Endothelial cell of umbilical vein (primary cell): ENCODE results near the gene KLHL34. TPM values are rescaled to one million over a fixed set of nuclear protein-coding genes. Genes with fewer than 3 reads are reported as not detected.

ENCODE experiments used
- BruUV-seq: library from RNA; stranded (reverse); fragments of 400-500 nt; replicated peaks from 2 replicates; lab custom pipeline; 2021; lab: Mats Ljungman, UMichigan
- CTCF ChIA-PET: fragments of 300-600, 350-600 bp; sonication (Branson Sonifier 250); formaldehyde crosslinking; loops from one replicate; lab custom pipeline; 2021; ENCODE audit warnings: antibody characterized with exemption, inconsistent platforms; lab: Charles Lee
- POLR2A ChIA-PET: fragments of 300-600, 350-600 bp; sonication (Branson Sonifier 250); formaldehyde crosslinking; loops from one replicate; lab custom pipeline; 2021; ENCODE audit warnings: antibody characterized with exemption, inconsistent platforms; lab: Charles Lee
- DNase-seq: peaks from one replicate; pipeline ENCODE4 v3.0.0-alpha.2; 2011; ENCODE audit warnings: low read depth, low spot score
- FAIRE-seq: peaks from 2 replicates; lab custom pipeline; 2011; peaks lifted over from hg19 to GRCh38; lab: Jason Lieb, UNC
- H2AFZ ChIP-seq: 2 replicates; pipeline ENCODE4 v1.6.0; 2012; ENCODE audit warnings: low read depth, low read length, control low read depth, inconsistent platforms
- H3K27ac ChIP-seq: 2 replicates; pipeline ENCODE4 v1.5.1; 2011; ENCODE audit warnings: low read depth, mild to moderate bottlenecking, control low read depth, low read length, moderate library complexity; ENCODE audit not compliant: insufficient read depth
- H3K27me3 ChIP-seq, 2 experiments: 2 replicates each; pipeline versions ENCODE4 v1.6.0 to v1.6.1; 2011; ENCODE audit warnings: low read length in 2 of 2, mixed read lengths in 1 of 2; ENCODE audit not compliant: control insufficient read depth in 2 of 2, insufficient read depth in 2 of 2
- H3K36me3 ChIP-seq, 2 experiments: 2 replicates in 1 of 2; 3 replicates in 1 of 2; pipeline ENCODE4 v1.5.1; 2011; ENCODE audit warnings: low read length in 2 of 2, mild to moderate bottlenecking in 1 of 2, moderate library complexity in 1 of 2; ENCODE audit not compliant: control insufficient read depth in 2 of 2, insufficient read depth in 2 of 2; ENCODE audit errors: extremely low read depth in 1 of 2
- H3K4me1 ChIP-seq: 3 replicates; pipeline ENCODE4 v1.5.1; 2011; ENCODE audit warnings: mild to moderate bottlenecking, low read length; ENCODE audit not compliant: control insufficient read depth, insufficient read depth; ENCODE audit errors: extremely low read depth
- H3K4me2 ChIP-seq: 2 replicates; pipeline ENCODE4 v1.6.1; 2011; ENCODE audit warnings: low read length, control low read depth, mixed read lengths; ENCODE audit not compliant: insufficient read depth
- H3K4me3 ChIP-seq, 3 experiments: fragments of 200-600 bp in 1 of 3; sonication (generic), shearing (Covaris generic) in 1 of 3; replicated peaks in 1 of 3; 2 replicates each; pipeline ENCODE4 v1.5.1; 2011 to 2016; ENCODE audit warnings: control low read depth in 3 of 3, low read length in 3 of 3, mild to moderate bottlenecking in 2 of 3, inconsistent platforms in 1 of 3, low read depth in 1 of 3, moderate library complexity in 1 of 3; ENCODE audit not compliant: insufficient read depth in 1 of 3
- H3K79me2 ChIP-seq: 2 replicates; pipeline ENCODE4 v1.6.0; 2012; ENCODE audit warnings: low read length, inconsistent platforms; ENCODE audit not compliant: control insufficient read depth, insufficient read depth
- H3K9ac ChIP-seq: replicated peaks from 2 replicates; pipeline ENCODE3; 2011; ENCODE audit warnings: low read length, control low read depth; ENCODE audit not compliant: insufficient read depth; ENCODE audit errors: extremely low read depth
- H3K9me1 ChIP-seq: replicated peaks from 3 replicates; pipeline ENCODE4 v1.6.0; 2011; ENCODE audit warnings: mild to moderate bottlenecking, low read length; ENCODE audit not compliant: control insufficient read depth, insufficient read depth; ENCODE audit errors: extremely low read depth
- H3K9me3 ChIP-seq: replicated peaks from 2 replicates; pipeline ENCODE4 v1.5.1; 2012; ENCODE audit warnings: low read length, inconsistent platforms; ENCODE audit not compliant: control insufficient read depth, insufficient read depth
- H4K20me1 ChIP-seq: replicated peaks from 2 replicates; pipeline ENCODE3; 2011; ENCODE audit warnings: mild to moderate bottlenecking, low read length; ENCODE audit not compliant: control insufficient read depth, insufficient read depth; ENCODE audit errors: extremely low read depth
- CTCF ChIP-seq, 2 donors: IDR thresholded peaks; 1 replicate in 1 of 2; 2 replicates in 1 of 2; pipeline ENCODE4 v1.5.1; 2011; ENCODE audit warnings: low read length in 2 of 2, mild to moderate bottlenecking in 2 of 2, moderate library complexity in 2 of 2, control low read depth in 1 of 2, inconsistent platforms in 1 of 2, low read depth in 1 of 2; ENCODE audit not compliant: insufficient read depth in 1 of 2; ENCODE audit errors: extremely low read depth in 1 of 2
- FOS ChIP-seq: IDR thresholded peaks from 2 replicates; pipeline ENCODE4 v1.6.1; 2011; ENCODE audit warnings: mild to moderate bottlenecking, low read length, moderate library complexity, borderline replicate concordance; ENCODE audit not compliant: insufficient read depth
- MYC ChIP-seq: IDR thresholded peaks from one replicate; pipeline ENCODE4 v1.6.1; 2011; ENCODE audit warnings: mild to moderate bottlenecking, low read depth, low read length
- dilution Hi-C: fragments of 300-500 bp; cut with MboI; formaldehyde crosslinking; loops from one replicate; pipeline ENCODE4 v1.15.0; 2019; ENCODE audit warnings: low sequenced_read_pairs; ENCODE audit not compliant: extremely low pct_ligation_motif_present
- intact Hi-C: fragments of 100-400 bp; cut with micrococcal nuclease; formaldehyde crosslinking; loops from one replicate; pipeline ENCODE4 v1.10.0; 2022
- polyA plus RNA-seq, 4 experiments: library from polyadenylated mRNA; depleted of rRNA in 3 of 4; stranded (reverse) in 3 of 4; unstranded in 1 of 4; fragments of >200 nt; gene quantifications; 2 replicates each; pipeline versions ENCODE4 v1.2.1 to v1.2.3, GENCODE V29; 2011 to 2012; ENCODE audit warnings: missing spikeins in 1 of 4
- total RNA-seq: library from RNA; stranded (reverse); gene quantifications from 2 replicates; pipeline ENCODE4 v1.2.3, GENCODE V29; 2021

Gene KLHL34
- total and polyA plus RNA-seq, 2 donors (not counting 3 experiments of a cell fraction or from before 2014, with no cell fraction given): 0.09 TPM; not detected in 1

- BruUV-seq: no TSS peak
- ChIA-PET POLR2A (no interaction called here), CTCF (no interaction called here)
- H3K9me3 ChIP-seq: no peaks in the 10 kb centered on the region
- no peaks in the 10 kb centered on the region for H3K36me3 ChIP-seq
- intact Hi-C loops: no loop called here
- H4K20me1 ChIP-seq: no peaks in the 10 kb centered on the region
- H3K9ac ChIP-seq: no peak overlapping the region
- dilution Hi-C loops: no loop called here
- FAIRE-seq (no peak), DNase-seq (no peak)
- no peaks in the 10 kb centered on the region for H3K27me3 ChIP-seq
- H3K4me3 ChIP-seq: no peak overlapping the region
- no peaks in the 10 kb centered on the region for H3K9me1 ChIP-seq
- H3K79me2 ChIP-seq: no peaks in the 10 kb centered on the region
- no peaks in the 10 kb centered on the region for H3K4me1 ChIP-seq
- H3K27ac ChIP-seq: no peak overlapping the region
- TF ChIP-seq MYC: no peak
- TF ChIP-seq FOS: no peak
- no peak for TF ChIP-seq CTCF (IDR thresholded peaks at IDR 0.05; ENCODE audit: extremely low read depth in 1 of 2, insufficient read depth in 1 of 2, low read depth in 1 of 2, low read length in 2 of 2)
- H2AFZ ChIP-seq: no peak overlapping the region
- H3K4me2 ChIP-seq: no peak overlapping the region
Measured at GRCh38 chrX:21606002-21606401, 52.1 kb downstream of the KLHL34 start.

Other genes with a start within 250 kb of the KLHL34 start
- not detected in 2 replicates for gene SMPX, start 99.8 kb upstream of the KLHL34 start, total RNA-seq
- gene SMPX, start 99.8 kb upstream of the KLHL34 start, polyA plus RNA-seq: not detected in 2 replicates
- gene MBTPS2, start 181.3 kb upstream of the KLHL34 start, total RNA-seq: 14.5 and 16.4 TPM in 2 replicates
- gene MBTPS2, start 181.3 kb upstream of the KLHL34 start, polyA plus RNA-seq: 8.8 and 11.4 TPM in 2 replicates
- gene YY2, start 197.7 kb upstream of the KLHL34 start, total RNA-seq: 2.4 and 3.0 TPM in 2 replicates
- gene YY2, start 197.7 kb upstream of the KLHL34 start, polyA plus RNA-seq: 0.59 and 0.86 TPM in 2 replicates